Lower leg skin (tissue), 4 donors: ENCODE measurements around the gene CEBPZ. TPM values are rescaled to one million over a fixed set of nuclear protein-coding genes. Genes with fewer than 3 reads are reported as not detected.

Source experiments
- DNase-seq, 2 donors: peaks; one replicate each; pipeline ENCODE4 v3.0.0-alpha.2; 2019; ENCODE audit warnings: low spot score in 2 of 2
- H3K4me3 ChIP-seq: fragments of 200-600 bp; sonication (generic); 2 replicates; pipeline ENCODE4 v1.5.1; 2017; ENCODE audit warnings: mild to moderate bottlenecking, low read depth; ENCODE audit not compliant: poor library complexity, severe bottlenecking
- CTCF ChIP-seq, 3 donors: fragments of 450-650 bp; IDR thresholded peaks; one replicate each; pipeline ENCODE4 v1.5.1; 2016; ENCODE audit warnings: antibody characterized with exemption in 3 of 3, mild to moderate bottlenecking in 3 of 3, moderate library complexity in 2 of 3
- POLR2A ChIP-seq, 2 donors: fragments of 450-650 bp; IDR thresholded peaks; one replicate each; pipeline ENCODE4 v1.6.1; 2016 to 2017; ENCODE audit warnings: antibody characterized with exemption in 2 of 2, mild to moderate bottlenecking in 1 of 2, moderate library complexity in 1 of 2
- WGBS, 2 donors: methylation state at CpG; one replicate each; pipeline ENCODE4 v1.1.5; 2018; 5-methylcytosine and 5-hydroxymethylcytosine counted together
- intact Hi-C: fragments of 100-400 bp; cut with DNase I; formaldehyde crosslinking; loops from one replicate; pipeline ENCODE4 v1.15.0; 2023; ENCODE audit warnings: low total_unique reads
- total RNA-seq, 4 donors: library from RNA; depleted of rRNA; stranded (reverse); fragments of >200 nt; gene quantifications; one replicate each; pipeline ENCODE4 v1.1.0, GENCODE V29; 2016

CEBPZ gene
- total RNA-seq, 4 donors from 2014 or later = 21.0 to 28.5 (median 25.2) TPM

DNA sequence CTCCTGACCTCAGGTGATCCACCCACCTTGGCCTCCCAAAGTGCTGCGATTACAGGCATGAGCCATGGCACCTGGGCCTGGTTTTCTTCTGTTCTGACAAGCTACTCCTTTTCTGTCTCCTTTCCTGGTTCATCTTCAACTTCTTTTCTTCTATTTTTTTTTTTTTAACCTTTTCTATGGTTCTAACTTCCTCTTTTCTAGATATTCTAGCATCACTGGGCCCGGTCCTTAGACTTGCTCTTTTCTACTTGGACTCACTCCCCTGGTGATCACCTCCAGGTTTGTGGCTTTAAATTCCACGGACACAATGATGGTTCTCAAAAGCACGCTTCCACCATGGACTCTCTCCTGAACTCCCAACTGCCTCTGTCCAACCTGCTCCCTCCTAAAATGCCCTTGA is 76.6 kb downstream of the CEBPZ start:
- 89 to 93% methylated on average over 4 of the region's 4 CpGs for WGBS, 2 donors
- DNase-seq = no peak
- H3K4me3 ChIP-seq = no peak overlapping the region
- intact Hi-C loops = no loop called here
- TF ChIP-seq POLR2A (IDR thresholded peaks at IDR 0.05) (no peak), CTCF (IDR thresholded peaks at IDR 0.05) (no peak)

DNA sequence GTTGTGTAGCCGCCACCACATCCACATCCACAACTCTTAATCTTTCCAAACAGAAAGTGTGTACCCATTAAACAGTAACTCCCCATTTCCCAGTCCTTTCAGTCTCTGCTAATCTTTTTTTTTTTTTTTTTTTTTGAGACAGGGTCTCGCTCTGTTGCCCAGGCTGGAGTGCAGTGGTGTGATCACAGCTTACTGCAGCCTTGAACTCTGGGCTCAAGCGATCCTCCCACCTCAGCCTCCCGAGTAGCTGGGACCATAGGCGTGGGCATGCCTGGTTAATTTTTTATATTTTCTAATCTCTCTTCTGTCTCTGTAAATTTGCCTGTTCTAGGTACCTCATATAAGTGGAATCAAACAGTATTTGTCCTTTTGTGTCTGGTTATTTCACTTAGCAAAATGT is 78.2 kb downstream of the CEBPZ start:
- no peak for TF ChIP-seq CTCF (IDR thresholded peaks at IDR 0.05)
- TF ChIP-seq POLR2A (IDR thresholded peaks at IDR 0.05) = no peak
- intact Hi-C loops = no loop called here
- WGBS, 2 donors = 86 to 90% methylated on average over 5 of the region's 5 CpGs

More for the DNA sequence above, 78.2 kb downstream of the CEBPZ start:
- H3K4me3 ChIP-seq = no peak overlapping the region
- DNase-seq = no peak

Other genes with a start within 250 kb of the CEBPZ start
- gene HEATR5B, start 147.2 kb downstream of the CEBPZ start, total RNA-seq = 10 to 100 TPM; 29.9 to 33.7 (median 31.1) TPM
- gene GPATCH11, start 147.1 kb downstream of the CEBPZ start, total RNA-seq = 1 to 10 TPM; 5.4 to 7.6 (median 6.7) TPM
- gene EIF2AK2, start 74.6 kb downstream of the CEBPZ start, total RNA-seq = 10 to 100 TPM in 1 of 4 donors, 1 to 10 TPM in 3; 5.3 to 10.7 (median 7.4) TPM
- gene SULT6B1, start 42.9 kb downstream of the CEBPZ start, total RNA-seq = not detected
- 10 to 100 TPM; 10.9 to 18.1 (median 16.6) TPM for gene CEBPZOS, start 35.1 kb downstream of the CEBPZ start, total RNA-seq
- gene NDUFAF7, start 62 bp upstream of the CEBPZ start, total RNA-seq = 10 to 100 TPM in 2 of 4 donors, 1 to 10 TPM in 2; 7.5 to 16.1 (median 12.7) TPM
- gene PRKD3, start 93.2 kb upstream of the CEBPZ start, total RNA-seq = 10 to 100 TPM; 24.8 to 38.4 (median 30.9) TPM
- 10 to 100 TPM; 33.4 to 88.1 (median 56.0) TPM for gene QPCT, start 113.0 kb upstream of the CEBPZ start, total RNA-seq